ENCODE measurements around the gene GPC6.

Gene GPC6

GRCh38 chr13:94178625-94179244 lies 952.1 kb downstream of the GPC6 start:
- Histone ChIP-seq H3K9me2 (ENCODE audit: low read depth, low read length) (no peaks in the 10 kb centered on the region), H3K9ac (ENCODE audit: low read length) (no peak overlapping the region), H3K4me1 (ENCODE audit: insufficient read depth, low read length, severe bottlenecking) (no peaks in the 10 kb centered on the region), H3K9me3 (ENCODE audit: low read length) (no peaks in the 10 kb centered on the region), H3K79me2 (ENCODE audit: insufficient read depth, low read length) (no peaks in the 10 kb centered on the region), H3K4me2 (ENCODE audit: low read length) (no peak overlapping the region), H3K27ac (ENCODE audit: low read depth, low read length, poor library complexity, severe bottlenecking) (no peak overlapping the region), H3K27me3 (ENCODE audit: insufficient read depth, low read length) (no peaks in the 10 kb centered on the region), H3K4me3 (ENCODE audit: low read depth, low read length, poor library complexity, severe bottlenecking) (no peak overlapping the region), H3F3A (ENCODE audit: insufficient read depth, low read length) (no peaks in the 10 kb centered on the region), H4K20me1 (ENCODE audit: insufficient read depth, low read length) (no peaks in the 10 kb centered on the region), H3K36me3 (ENCODE audit: insufficient read depth, low read length) (no peaks in the 10 kb centered on the region), H2AFZ (ENCODE audit: low read length) (no peak overlapping the region)
- no peak for TF ChIP-seq CTCF (IDR thresholded peaks at IDR 0.05; ENCODE audit: low read length)
- TF ChIP-seq EZH2 (IDR thresholded peaks at IDR 0.05; ENCODE audit: borderline replicate concordance, low read length), result no peak

- no peak overlapping the region for H3K9ac ChIP-seq (ENCODE audit: low read length)
- H4K20me1 ChIP-seq (ENCODE audit: insufficient read depth, low read length), result no peaks in the 10 kb centered on the region
- H3K4me3 ChIP-seq (ENCODE audit: low read depth, low read length, poor library complexity, severe bottlenecking), result no peak overlapping the region
- no peaks in the 10 kb centered on the region for H3K4me1 ChIP-seq (ENCODE audit: insufficient read depth, low read length, severe bottlenecking)
- H3K79me2 ChIP-seq (ENCODE audit: insufficient read depth, low read length), result no peaks in the 10 kb centered on the region
- no peaks in the 10 kb centered on the region for H3F3A ChIP-seq (ENCODE audit: insufficient read depth, low read length)
- H3K27me3 ChIP-seq (ENCODE audit: insufficient read depth, low read length), result no peaks in the 10 kb centered on the region
- no peaks in the 10 kb centered on the region for H3K9me3 ChIP-seq (ENCODE audit: low read length)
- no peaks in the 10 kb centered on the region for H3K36me3 ChIP-seq (ENCODE audit: insufficient read depth, low read length)
- no peaks in the 10 kb centered on the region for H3K9me2 ChIP-seq (ENCODE audit: low read depth, low read length)
- H2AFZ ChIP-seq (ENCODE audit: low read length), result no peak overlapping the region
- no peak for TF ChIP-seq EZH2 (IDR thresholded peaks at IDR 0.05; ENCODE audit: borderline replicate concordance, low read length)
- no peak for TF ChIP-seq CTCF (IDR thresholded peaks at IDR 0.05; ENCODE audit: low read length)
- H3K4me2 ChIP-seq (ENCODE audit: low read length), result no peak overlapping the region
- H3K27ac ChIP-seq (ENCODE audit: low read depth, low read length, poor library complexity, severe bottlenecking), result no peak overlapping the region
Measured at GRCh38 chr13:94181461-94182107, 955.0 kb downstream of the GPC6 start.

GRCh38 chr13:94182185-94182761 lies 955.7 kb downstream of the GPC6 start:
- TF ChIP-seq EZH2 (IDR thresholded peaks at IDR 0.05; ENCODE audit: borderline replicate concordance, low read length) (no peak), CTCF (IDR thresholded peaks at IDR 0.05; ENCODE audit: low read length) (no peak)
- Histone ChIP-seq H3K9ac (ENCODE audit: low read length) (no peak overlapping the region), H3K36me3 (ENCODE audit: insufficient read depth, low read length) (no peaks in the 10 kb centered on the region), H3K9me3 (ENCODE audit: low read length) (no peaks in the 10 kb centered on the region), H2AFZ (ENCODE audit: low read length) (no peak overlapping the region), H3K79me2 (ENCODE audit: insufficient read depth, low read length) (no peaks in the 10 kb centered on the region), H3K4me2 (ENCODE audit: low read length) (no peak overlapping the region), H3K27me3 (ENCODE audit: insufficient read depth, low read length) (no peaks in the 10 kb centered on the region), H3K4me1 (ENCODE audit: insufficient read depth, low read length, severe bottlenecking) (no peaks in the 10 kb centered on the region), H3F3A (ENCODE audit: insufficient read depth, low read length) (no peaks in the 10 kb centered on the region), H4K20me1 (ENCODE audit: insufficient read depth, low read length) (no peaks in the 10 kb centered on the region), H3K9me2 (ENCODE audit: low read depth, low read length) (no peaks in the 10 kb centered on the region), H3K27ac (ENCODE audit: low read depth, low read length, poor library complexity, severe bottlenecking) (no peak overlapping the region), H3K4me3 (ENCODE audit: low read depth, low read length, poor library complexity, severe bottlenecking) (no peak overlapping the region)

Data from OCI-LY1 (cell line).